Coronary artery (tissue), 2 donors: Measurements from ENCODE around the gene CPNE4.

Source experiments
- DNase-seq: peaks from one replicate; pipeline ENCODE4 v3.0.0-alpha.2; 2017; ENCODE audit warnings: low spot score
- H3K27ac ChIP-seq, 2 donors: fragments of 200-600 bp; sonication (generic); one replicate each; pipeline ENCODE4 v1.5.1; 2016 to 2019
- H3K4me3 ChIP-seq: fragments of 200-600 bp; sonication (generic); 2 replicates; pipeline ENCODE4 v1.5.1; 2016; ENCODE audit warnings: mild to moderate bottlenecking, moderate library complexity
- CTCF ChIP-seq: fragments of 200-600 bp; sonication (generic); IDR thresholded peaks from one replicate; pipeline ENCODE4 v1.5.1; 2019; ENCODE audit warnings: antibody characterized with exemption

The CPNE4 gene

GRCh38 chr3:131549340-131549739 is 485.5 kb downstream of the CPNE4 start:
- H3K27ac ChIP-seq = no peak overlapping the region
- no peak for TF ChIP-seq CTCF
- no peak overlapping the region for H3K4me3 ChIP-seq
- DNase-seq = no peak

DNA sequence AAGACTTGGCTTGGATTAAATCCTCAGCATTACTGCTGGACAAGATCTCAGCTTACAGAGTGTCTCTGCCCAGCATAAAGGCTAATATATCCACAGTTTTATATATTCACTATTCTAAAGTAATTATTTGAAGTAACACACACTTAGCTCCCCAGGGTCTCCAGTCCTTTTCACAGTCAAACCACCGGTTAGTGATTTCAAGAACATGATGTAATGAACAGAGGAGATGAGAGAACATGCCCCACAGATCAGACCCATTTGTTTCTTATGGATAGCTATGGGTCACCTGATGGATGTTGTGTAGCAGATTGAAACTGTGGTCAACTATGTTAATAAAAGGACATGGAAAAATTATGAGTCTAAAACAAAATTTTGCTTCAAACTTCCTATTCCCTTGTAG is 487.2 kb downstream of the CPNE4 start:
- no peak for TF ChIP-seq CTCF
- H3K27ac ChIP-seq = no peak overlapping the region
- no peak overlapping the region for H3K4me3 ChIP-seq
- no peak for DNase-seq

DNA sequence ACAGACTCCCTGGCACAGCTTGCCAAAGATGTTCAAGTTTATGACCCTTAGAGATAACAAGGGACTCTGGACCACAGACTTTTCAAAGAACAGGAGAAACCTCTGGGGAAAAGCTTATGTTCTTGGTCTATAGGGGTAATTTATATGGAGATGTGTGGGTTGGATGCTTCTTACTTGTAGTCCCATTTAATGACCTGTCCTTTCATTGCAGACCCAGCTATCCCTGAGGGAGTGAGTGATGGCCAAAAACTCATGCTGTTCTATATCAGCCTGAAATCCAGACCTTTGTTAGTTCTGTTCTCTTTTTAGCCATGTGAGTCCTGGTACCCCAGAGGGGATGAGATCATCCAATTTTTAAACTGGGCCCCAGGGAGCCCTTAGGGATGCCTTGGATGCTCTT is 488.4 kb downstream of the CPNE4 start:
- no peak overlapping the region for H3K4me3 ChIP-seq
- DNase-seq = no peak
- TF ChIP-seq CTCF = no peak
- H3K27ac ChIP-seq = no peak overlapping the region

DNA sequence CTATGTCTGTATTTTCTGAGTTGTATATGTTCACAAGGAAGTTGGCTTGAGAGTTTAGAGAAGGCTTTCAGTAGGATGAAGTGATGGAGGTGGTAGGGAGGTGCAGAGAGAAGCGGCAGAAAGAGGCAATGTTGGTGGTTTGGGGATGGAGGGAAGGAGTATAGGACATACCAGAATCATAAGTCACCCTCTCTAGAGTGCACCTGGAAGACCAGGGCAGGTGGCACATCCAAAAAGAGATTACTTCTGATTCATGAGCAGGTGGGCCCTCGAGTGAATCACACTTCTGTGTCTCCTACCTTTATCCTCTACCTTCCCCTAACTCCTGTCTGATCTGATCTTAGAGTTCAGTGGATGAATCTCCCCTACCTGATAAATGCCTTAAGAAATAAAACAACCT is 490.3 kb downstream of the CPNE4 start:
- no peak overlapping the region for H3K4me3 ChIP-seq
- no peak for TF ChIP-seq CTCF
- DNase-seq = no peak
- peak overlapping the region in 1 of 2 donors; percentile 21 for H3K27ac ChIP-seq

DNA sequence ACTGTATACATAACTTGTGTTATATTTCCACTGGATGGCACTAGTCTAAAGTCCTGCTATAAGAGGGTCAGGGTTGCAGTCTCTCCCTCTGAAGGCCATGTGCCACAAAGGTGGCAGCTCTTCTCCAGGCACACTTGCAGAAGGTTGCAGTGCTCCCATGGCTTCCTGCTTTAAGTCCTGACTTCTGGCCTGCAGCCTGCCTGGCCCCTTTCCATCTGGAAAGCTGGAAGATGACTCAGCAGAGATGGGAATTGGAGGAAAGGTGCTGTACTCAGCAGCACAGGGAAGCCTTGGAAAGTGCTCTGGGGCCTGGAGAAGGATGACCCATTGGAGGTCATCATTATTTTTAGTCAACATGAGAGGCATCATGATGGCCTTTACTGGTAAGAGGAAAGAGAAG is 491.1 kb downstream of the CPNE4 start:
- H3K27ac ChIP-seq = peak overlapping the region in 1 of 2 donors; percentile 21
- TF ChIP-seq CTCF = no peak
- no peak for DNase-seq
- H3K4me3 ChIP-seq = no peak overlapping the region

DNA sequence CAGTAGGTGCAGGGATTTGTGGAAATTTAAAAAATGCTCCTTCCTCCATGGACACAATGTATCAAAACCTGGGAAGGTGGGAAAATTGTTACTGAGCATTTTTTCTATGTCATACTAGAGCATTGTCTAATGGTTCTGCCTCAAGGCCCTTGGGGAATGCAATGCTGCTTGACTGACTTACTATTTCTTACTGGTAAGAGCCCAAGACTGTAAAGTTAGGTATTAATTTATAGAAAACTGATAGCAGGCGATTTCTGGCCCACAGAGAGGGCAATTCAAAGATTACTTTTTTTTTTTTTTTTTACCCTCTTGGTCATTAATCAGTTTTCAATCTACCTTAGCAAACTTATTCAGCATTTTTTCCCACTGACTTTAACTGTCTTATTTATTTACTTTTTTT is 493.5 kb downstream of the CPNE4 start:
- Histone ChIP-seq H3K27ac (no peak overlapping the region), H3K4me3 (no peak overlapping the region)
- no peak for DNase-seq
- no peak for TF ChIP-seq CTCF

GRCh38 chr3:131540821-131541220 is 494.0 kb downstream of the CPNE4 start:
- no peak overlapping the region for H3K4me3 ChIP-seq
- no peak overlapping the region for H3K27ac ChIP-seq
- no peak for TF ChIP-seq CTCF
- DNase-seq = no peak
